Sigmoid colon (tissue), 7 donors: ENCODE measurements around the gene NUDC. TPM values are rescaled to one million over a fixed set of nuclear protein-coding genes. Genes with fewer than 3 reads are reported as not detected.

Experiments
- DNase-seq: peaks from one replicate; pipeline ENCODE4 v3.0.0-alpha.2; 2019
- H3K27ac ChIP-seq, 4 donors: fragments of 200-600 bp; sonication (generic); one replicate each; pipeline ENCODE4 v1.5.1; 2016 to 2019; ENCODE audit warnings: mild to moderate bottlenecking in 1 of 4
- H3K27me3 ChIP-seq, 3 donors: fragments of 200-600 bp; sonication (generic); one replicate each; pipeline ENCODE4 v1.5.1; 2019; ENCODE audit warnings: mild to moderate bottlenecking in 1 of 3
- H3K36me3 ChIP-seq, 4 donors: fragments of 200-600 bp; sonication (generic); one replicate each; pipeline ENCODE4 v1.5.1; 2016 to 2019
- H3K4me1 ChIP-seq, 4 donors: fragments of 200-600 bp; sonication (generic); one replicate each; pipeline ENCODE4 v1.5.1; 2017 to 2019
- H3K4me3 ChIP-seq, 4 donors: fragments of 200-600 bp; sonication (generic); one replicate each; pipeline ENCODE4 v1.5.1; 2017 to 2019; ENCODE audit warnings: mild to moderate bottlenecking in 2 of 4, moderate library complexity in 1 of 4
- H3K9me3 ChIP-seq, 4 donors: fragments of 200-600 bp in 3 of 4; sonication (generic) in 3 of 4; one replicate each; pipeline versions ENCODE4 v1.5.1 to v1.6.1; 2013 to 2019
- EP300 ChIP-seq, 4 donors: sonication (generic); formaldehyde crosslinking; IDR thresholded peaks; one replicate each; pipeline ENCODE4 v1.6.1; 2017; ENCODE audit warnings: antibody characterized with exemption in 4 of 4
- POLR2A ChIP-seq, 2 donors: fragments of 450-650 bp; IDR thresholded peaks; one replicate each; pipeline ENCODE4 v1.6.1; 2016; ENCODE audit warnings: antibody characterized with exemption in 2 of 2, mild to moderate bottlenecking in 2 of 2, moderate library complexity in 2 of 2
- POLR2AphosphoS5 ChIP-seq, 4 donors: sonication (generic); formaldehyde crosslinking; IDR thresholded peaks; one replicate each; pipeline ENCODE4 v1.6.1; 2017; ENCODE audit warnings: antibody characterized with exemption in 4 of 4
- WGBS, 2 donors: extraction: QIAGEN DNeasy Blood & Tissue Kit; methylation state at CpG; one replicate each; pipeline ENCODE4 v1.1.7; 2013; 5-methylcytosine and 5-hydroxymethylcytosine counted together
- intact Hi-C: fragments of 100-400 bp; cut with DNase I; formaldehyde crosslinking; loops from one replicate; pipeline ENCODE4 v1.15.1; 2023
- polyA plus RNA-seq, 3 donors: library from polyadenylated mRNA; stranded (reverse); fragments of 200-250 nt; gene quantifications; one replicate each; pipeline ENCODE4 v1.2.3, GENCODE V29; 2013
- total RNA-seq, 4 donors: library from RNA; depleted of rRNA; stranded (reverse); fragments of >200 nt; gene quantifications; one replicate each; pipeline ENCODE4 v1.1.0, GENCODE V29; 2016
- TF ChIP-seq, protein P1 (sequence below), 4 experiments: fragments of 450-650 bp in 3 of 4; fragments of 200-600 bp in 1 of 4; IDR thresholded peaks; one replicate each; pipeline ENCODE4 v1.5.1; 2016 to 2019; ENCODE audit warnings: antibody characterized with exemption in 4 of 4, mild to moderate bottlenecking in 3 of 4, moderate library complexity in 2 of 4
- donor health status: healthy with polysubstance abuse.
- donor health status: Bipolar disorder and iron deficiency.
- donor health status: healthy.

NUDC gene
- total and polyA plus RNA-seq, 7 donors = 28.4 to 82.1 (median 57.1) TPM

DNA sequence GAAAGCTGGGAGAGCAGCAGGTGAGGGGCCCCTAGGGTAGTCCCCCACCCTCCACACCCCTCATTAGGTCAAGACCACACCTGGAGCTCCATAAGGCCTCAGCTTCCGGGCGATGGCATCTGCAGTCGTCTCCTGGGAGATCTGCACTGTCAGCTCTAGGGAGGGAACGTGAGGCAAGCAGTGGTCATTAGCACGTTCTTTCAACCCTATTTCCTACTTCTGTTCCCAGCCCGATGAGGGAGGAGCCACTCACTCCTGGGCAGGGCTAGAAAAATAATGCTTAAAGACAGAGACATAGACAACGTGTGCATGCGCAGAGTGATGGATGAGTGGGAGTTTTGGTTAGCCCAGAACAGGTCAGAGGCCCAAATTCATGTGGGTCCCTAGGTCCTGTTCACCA is 29.1 kb downstream of the NUDC start:
- intact Hi-C loops = no loop called here
- Histone ChIP-seq H3K4me3 (no peak overlapping the region), H3K27me3 (no peaks in the 10 kb centered on the region), H3K9me3 (no peaks in the 10 kb centered on the region), H3K27ac (no peak overlapping the region), H3K4me1 (no peaks in the 10 kb centered on the region), H3K36me3 (peaks cover 7 to 19% (median 9%) of the 10 kb centered on the region in 4 donors)
- TF ChIP-seq POLR2A (IDR thresholded peaks at IDR 0.05) = no peak
- no peak for TF ChIP-seq EP300 (IDR thresholded peaks at IDR 0.05)
- TF ChIP-seq POLR2AphosphoS5 (IDR thresholded peaks at IDR 0.05) = no peak
- TF ChIP-seq, protein P1, sequence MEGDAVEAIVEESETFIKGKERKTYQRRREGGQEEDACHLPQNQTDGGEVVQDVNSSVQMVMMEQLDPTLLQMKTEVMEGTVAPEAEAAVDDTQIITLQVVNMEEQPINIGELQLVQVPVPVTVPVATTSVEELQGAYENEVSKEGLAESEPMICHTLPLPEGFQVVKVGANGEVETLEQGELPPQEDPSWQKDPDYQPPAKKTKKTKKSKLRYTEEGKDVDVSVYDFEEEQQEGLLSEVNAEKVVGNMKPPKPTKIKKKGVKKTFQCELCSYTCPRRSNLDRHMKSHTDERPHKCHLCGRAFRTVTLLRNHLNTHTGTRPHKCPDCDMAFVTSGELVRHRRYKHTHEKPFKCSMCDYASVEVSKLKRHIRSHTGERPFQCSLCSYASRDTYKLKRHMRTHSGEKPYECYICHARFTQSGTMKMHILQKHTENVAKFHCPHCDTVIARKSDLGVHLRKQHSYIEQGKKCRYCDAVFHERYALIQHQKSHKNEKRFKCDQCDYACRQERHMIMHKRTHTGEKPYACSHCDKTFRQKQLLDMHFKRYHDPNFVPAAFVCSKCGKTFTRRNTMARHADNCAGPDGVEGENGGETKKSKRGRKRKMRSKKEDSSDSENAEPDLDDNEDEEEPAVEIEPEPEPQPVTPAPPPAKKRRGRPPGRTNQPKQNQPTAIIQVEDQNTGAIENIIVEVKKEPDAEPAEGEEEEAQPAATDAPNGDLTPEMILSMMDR (IDR thresholded peaks at IDR 0.05) = no peak
- no peak for DNase-seq
- 63 to 71% methylated on average over 8 of the region's 8 CpGs for WGBS, 2 donors

DNA sequence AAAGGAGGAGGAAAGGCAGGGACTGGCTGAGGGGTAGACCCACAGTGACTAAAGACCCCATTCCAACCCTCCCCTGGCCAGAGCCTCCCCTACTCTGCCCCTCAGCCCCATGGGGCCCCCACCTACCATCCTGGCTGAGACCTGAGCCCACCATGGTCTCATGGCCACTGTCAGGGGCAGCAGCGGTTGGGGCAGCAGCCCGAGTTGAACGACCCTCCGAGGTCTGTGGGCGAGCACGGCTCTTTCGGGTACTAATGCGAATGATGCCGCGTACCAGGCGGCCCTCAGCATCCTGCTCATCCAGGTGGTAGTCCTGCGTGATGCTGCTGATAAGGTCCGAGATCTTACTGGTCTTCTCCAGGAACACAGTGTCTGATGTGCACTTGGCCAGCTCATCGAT is 29.7 kb downstream of the NUDC start:
- WGBS, 2 donors = 95% methylated on average over 14 of the region's 14 CpGs
- Histone ChIP-seq H3K36me3 (peaks cover under 1 to 13% (median 3%) of the 10 kb centered on the region in 4 donors), H3K4me3 (no peak overlapping the region), H3K27ac (no peak overlapping the region), H3K4me1 (no peaks in the 10 kb centered on the region), H3K9me3 (no peaks in the 10 kb centered on the region), H3K27me3 (peaks cover 0 to 4% (median 0%) of the 10 kb centered on the region in 3 donors)
- no peak for DNase-seq
- intact Hi-C loops = no loop called here
- TF ChIP-seq EP300 (IDR thresholded peaks at IDR 0.05) (no peak), POLR2AphosphoS5 (IDR thresholded peaks at IDR 0.05) (no peak), POLR2A (IDR thresholded peaks at IDR 0.05) (no peak)
- TF ChIP-seq, protein P1 (IDR thresholded peaks at IDR 0.05) = no peak

DNA sequence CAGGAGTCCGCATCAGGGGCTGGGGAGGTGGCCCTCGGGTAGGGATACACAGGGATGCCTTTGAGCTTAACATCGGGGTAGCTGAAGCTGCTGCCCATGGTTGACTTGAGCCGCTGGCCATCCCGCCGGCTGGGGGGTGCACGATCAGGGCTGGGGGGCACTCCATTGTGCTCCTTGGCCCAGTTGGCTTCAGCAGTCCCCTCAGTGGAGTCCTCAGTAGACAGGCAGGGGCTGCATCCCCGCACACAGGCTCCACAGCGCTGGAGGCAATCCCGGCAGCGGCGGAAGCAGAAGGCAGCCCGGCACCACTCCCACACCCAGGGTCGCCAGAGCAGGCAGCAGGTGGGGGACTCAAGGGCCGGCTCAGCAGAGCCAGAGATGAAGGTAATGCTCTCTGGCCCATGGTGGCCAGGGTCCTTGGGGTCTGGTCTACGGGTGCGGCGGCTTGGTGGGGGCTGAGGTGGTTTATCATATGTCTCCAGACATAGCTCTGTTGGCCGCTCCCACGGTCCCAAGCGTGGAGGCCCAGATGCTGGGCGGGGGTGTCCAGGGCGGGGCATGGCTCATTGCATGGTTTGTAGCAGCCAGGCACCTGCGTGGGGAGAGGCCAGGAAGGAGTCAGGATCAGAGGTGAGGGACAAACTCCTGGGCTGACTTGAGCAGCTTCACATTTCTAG is 30.4 kb downstream of the NUDC start:
- Histone ChIP-seq H3K27me3 (peaks cover 0 to 10% (median 0%) of the 10 kb centered on the region in 3 donors), H3K4me1 (no peaks in the 10 kb centered on the region), H3K36me3 (peaks cover 0 to 5% (median 2%) of the 10 kb centered on the region in 4 donors), H3K9me3 (no peaks in the 10 kb centered on the region), H3K27ac (no peak overlapping the region), H3K4me3 (no peak overlapping the region)
- 78 to 89% methylated on average over 24 of the region's 24 CpGs for WGBS, 2 donors
- intact Hi-C loops = no loop called here
- TF ChIP-seq, protein P1 (IDR thresholded peaks at IDR 0.05) = no peak
- no peak for TF ChIP-seq EP300 (IDR thresholded peaks at IDR 0.05)
- no peak for TF ChIP-seq POLR2AphosphoS5 (IDR thresholded peaks at IDR 0.05)
- TF ChIP-seq POLR2A (IDR thresholded peaks at IDR 0.05) = no peak
- DNase-seq = no peak

DNA sequence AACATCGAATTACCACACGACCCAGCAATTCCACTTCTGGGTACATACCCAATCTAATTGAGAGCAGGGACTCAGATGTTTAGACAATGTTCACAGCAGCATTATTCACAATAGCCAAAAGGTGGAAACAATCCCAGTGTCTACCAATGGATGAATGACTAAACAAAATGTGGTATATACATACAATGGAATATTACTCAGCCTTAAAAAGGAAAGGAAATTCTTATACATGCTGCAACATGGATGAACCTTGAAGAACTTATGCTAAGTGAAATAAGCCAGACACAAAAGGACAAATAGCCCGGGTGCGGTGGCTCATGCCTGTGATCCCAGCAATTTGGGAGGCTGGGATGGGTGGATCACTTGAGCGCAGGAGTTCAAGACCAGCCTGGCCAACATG is 31.8 kb downstream of the NUDC start:
- WGBS, 2 donors = 96 to 98% methylated on average over 5 of the region's 5 CpGs
- peaks cover 0 to 24% (median 14%) of the 10 kb centered on the region in 3 donors for H3K27me3 ChIP-seq
- no peak overlapping the region for H3K4me3 ChIP-seq
- no peaks in the 10 kb centered on the region for H3K4me1 ChIP-seq
- TF ChIP-seq POLR2AphosphoS5 (IDR thresholded peaks at IDR 0.05) = no peak
- TF ChIP-seq, protein P1 (IDR thresholded peaks at IDR 0.05) = no peak
- TF ChIP-seq POLR2A (IDR thresholded peaks at IDR 0.05) = no peak
- TF ChIP-seq EP300 (IDR thresholded peaks at IDR 0.05) = no peak
- no peaks in the 10 kb centered on the region for H3K9me3 ChIP-seq
- H3K27ac ChIP-seq = no peak overlapping the region
- no peaks in the 10 kb centered on the region for H3K36me3 ChIP-seq
- intact Hi-C loops = no loop called here
- no peak for DNase-seq
